DOHH2 (cell line): ENCODE measurements around the gene PPM1F.

Experiments used
- H3F3A ChIP-seq: fragments of 200-600 bp; sonication (generic), shearing (Covaris generic); 2 replicates; pipeline ENCODE4 v1.6.0; 2016; ENCODE audit warnings: antibody characterized with exemption, mild to moderate bottlenecking; ENCODE audit not compliant: control insufficient read depth, insufficient read depth
- H3K27ac ChIP-seq: fragments of 200-600 bp; sonication (generic); 2 replicates; pipeline ENCODE4 v1.5.1; 2014; ENCODE audit warnings: low read depth, mild to moderate bottlenecking, low read length, moderate library complexity
- H3K27me3 ChIP-seq: fragments of 200-600 bp; sonication (generic); 2 replicates; pipeline ENCODE4 v1.6.1; 2014; ENCODE audit warnings: mild to moderate bottlenecking, low read length, mixed read lengths; ENCODE audit not compliant: control insufficient read depth
- H3K36me3 ChIP-seq: fragments of 200-600 bp; sonication (generic); 2 replicates; pipeline ENCODE4 v1.6.1; 2014; ENCODE audit warnings: mild to moderate bottlenecking, low read length, moderate library complexity, mixed read lengths; ENCODE audit not compliant: control insufficient read depth
- H3K4me1 ChIP-seq: fragments of 200-600 bp; sonication (generic); 2 replicates; pipeline ENCODE4 v1.6.1; 2014; ENCODE audit warnings: mild to moderate bottlenecking, low read length, mixed read lengths; ENCODE audit not compliant: control insufficient read depth
- H3K4me2 ChIP-seq: fragments of 200-600 bp; sonication (generic); 2 replicates; pipeline ENCODE4 v1.6.0; 2014; ENCODE audit warnings: mild to moderate bottlenecking, low read length, moderate library complexity
- H3K4me3 ChIP-seq: fragments of 200-600 bp; sonication (generic); 2 replicates; pipeline ENCODE4 v1.5.1; 2014; ENCODE audit warnings: mild to moderate bottlenecking, low read length, mixed read lengths
- H3K79me2 ChIP-seq: fragments of 200-600 bp; sonication (generic); 2 replicates; pipeline ENCODE4 v1.6.1; 2014; ENCODE audit warnings: mild to moderate bottlenecking, low read length, mixed read lengths; ENCODE audit not compliant: control insufficient read depth
- H3K9me2 ChIP-seq: fragments of 200-600 bp; sonication (generic); replicated peaks from 2 replicates; pipeline ENCODE4 v1.6.1; 2014; ENCODE audit warnings: mild to moderate bottlenecking, low read length, mixed read lengths; ENCODE audit not compliant: control insufficient read depth
- H3K9me3 ChIP-seq: fragments of 200-600 bp; sonication (generic); 2 replicates; pipeline ENCODE4 v1.6.1; 2014; ENCODE audit warnings: antibody characterized with exemption, low read length, mixed read lengths; ENCODE audit not compliant: control insufficient read depth, insufficient read depth
- H4K20me1 ChIP-seq: fragments of 200-600 bp; sonication (generic); 2 replicates; pipeline ENCODE4 v1.6.0; 2014; ENCODE audit warnings: low read depth, mild to moderate bottlenecking, antibody characterized with exemption, low read length, moderate library complexity; ENCODE audit not compliant: control insufficient read depth, insufficient read depth
- EZH2phosphoT487 ChIP-seq: fragments of 200-600 bp; sonication (generic); IDR thresholded peaks from 2 replicates; pipeline ENCODE4 v1.6.1; 2017; ENCODE audit warnings: borderline replicate concordance, mild to moderate bottlenecking, antibody characterized with exemption, low read length, moderate library complexity, mixed read lengths
- TF ChIP-seq, protein P1 (sequence below): fragments of 200-600 bp; sonication (generic); IDR thresholded peaks from one replicate; pipeline ENCODE4 v1.5.1; 2014; ENCODE audit warnings: antibody characterized with exemption, mild to moderate bottlenecking, low read depth, low read length; ENCODE audit not compliant: poor library complexity, severe bottlenecking

Gene PPM1F

DNA sequence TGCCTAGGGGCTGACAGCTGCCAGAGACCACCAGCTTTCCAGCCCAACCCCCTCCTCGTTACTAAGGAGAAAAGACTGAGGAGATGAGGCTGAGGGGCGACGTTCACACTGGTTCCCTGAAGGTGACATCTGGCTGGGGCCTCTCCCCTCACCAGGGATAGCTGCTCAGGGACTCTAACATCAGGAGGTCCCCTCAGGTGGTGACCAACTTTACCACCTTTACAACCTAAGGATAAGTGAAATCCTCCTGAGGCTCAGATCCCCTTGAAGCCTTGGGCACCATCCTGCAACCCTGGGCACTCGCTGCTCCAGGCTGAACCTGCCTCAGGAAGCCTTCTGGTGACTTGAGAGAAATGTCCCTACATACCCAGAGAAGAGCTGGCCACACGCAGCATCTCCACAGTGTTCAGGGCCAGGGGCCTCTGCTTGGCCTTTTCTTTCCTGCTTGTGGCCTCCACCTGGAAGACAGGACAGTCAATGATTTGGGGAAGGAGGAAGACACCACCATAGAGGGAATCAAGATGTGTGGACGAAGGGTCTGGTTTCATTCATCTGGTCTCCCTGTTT is 12.4 kb upstream of the PPM1F start:
- no peaks in the 10 kb centered on the region for H3K9me2 ChIP-seq
- no peaks in the 10 kb centered on the region for H3K79me2 ChIP-seq
- H3K36me3 ChIP-seq, result peaks cover 85% of the 10 kb centered on the region
- no peak overlapping the region for H3K4me3 ChIP-seq
- no peak overlapping the region for H3K4me2 ChIP-seq
- H4K20me1 ChIP-seq, result no peaks in the 10 kb centered on the region
- no peaks in the 10 kb centered on the region for H3K27me3 ChIP-seq
- no peak for TF ChIP-seq EZH2phosphoT487
- TF ChIP-seq, protein P1, sequence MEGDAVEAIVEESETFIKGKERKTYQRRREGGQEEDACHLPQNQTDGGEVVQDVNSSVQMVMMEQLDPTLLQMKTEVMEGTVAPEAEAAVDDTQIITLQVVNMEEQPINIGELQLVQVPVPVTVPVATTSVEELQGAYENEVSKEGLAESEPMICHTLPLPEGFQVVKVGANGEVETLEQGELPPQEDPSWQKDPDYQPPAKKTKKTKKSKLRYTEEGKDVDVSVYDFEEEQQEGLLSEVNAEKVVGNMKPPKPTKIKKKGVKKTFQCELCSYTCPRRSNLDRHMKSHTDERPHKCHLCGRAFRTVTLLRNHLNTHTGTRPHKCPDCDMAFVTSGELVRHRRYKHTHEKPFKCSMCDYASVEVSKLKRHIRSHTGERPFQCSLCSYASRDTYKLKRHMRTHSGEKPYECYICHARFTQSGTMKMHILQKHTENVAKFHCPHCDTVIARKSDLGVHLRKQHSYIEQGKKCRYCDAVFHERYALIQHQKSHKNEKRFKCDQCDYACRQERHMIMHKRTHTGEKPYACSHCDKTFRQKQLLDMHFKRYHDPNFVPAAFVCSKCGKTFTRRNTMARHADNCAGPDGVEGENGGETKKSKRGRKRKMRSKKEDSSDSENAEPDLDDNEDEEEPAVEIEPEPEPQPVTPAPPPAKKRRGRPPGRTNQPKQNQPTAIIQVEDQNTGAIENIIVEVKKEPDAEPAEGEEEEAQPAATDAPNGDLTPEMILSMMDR, result no peak
- no peak overlapping the region for H3K27ac ChIP-seq
- no peaks in the 10 kb centered on the region for H3K9me3 ChIP-seq
- no peaks in the 10 kb centered on the region for H3F3A ChIP-seq
- H3K4me1 ChIP-seq, result no peaks in the 10 kb centered on the region

GRCh38 chr22:21964234-21964633 is 11.6 kb upstream of the PPM1F start:
- Histone ChIP-seq H3K9me2 (no peaks in the 10 kb centered on the region), H3K4me2 (no peak overlapping the region), H3K9me3 (no peaks in the 10 kb centered on the region), H3K27ac (no peak overlapping the region), H4K20me1 (no peaks in the 10 kb centered on the region), H3K4me1 (no peaks in the 10 kb centered on the region), H3K4me3 (no peak overlapping the region), H3K36me3 (peaks cover 90% of the 10 kb centered on the region), H3K27me3 (no peaks in the 10 kb centered on the region), H3F3A (no peaks in the 10 kb centered on the region), H3K79me2 (no peaks in the 10 kb centered on the region)
- TF ChIP-seq, protein P1, result no peak
- no peak for TF ChIP-seq EZH2phosphoT487

GRCh38 chr22:21963790-21964211 is 11.2 kb upstream of the PPM1F start:
- Histone ChIP-seq H3K4me3 (no peak overlapping the region), H3F3A (no peaks in the 10 kb centered on the region), H3K9me3 (no peaks in the 10 kb centered on the region), H3K4me2 (no peak overlapping the region), H4K20me1 (no peaks in the 10 kb centered on the region), H3K9me2 (no peaks in the 10 kb centered on the region), H3K27ac (no peak overlapping the region), H3K27me3 (no peaks in the 10 kb centered on the region), H3K36me3 (peaks cover 91% of the 10 kb centered on the region), H3K4me1 (no peaks in the 10 kb centered on the region), H3K79me2 (no peaks in the 10 kb centered on the region)
- TF ChIP-seq, protein P1, result no peak
